Measurements from ENCODE around the gene FCHSD1. TPM values are rescaled to one million over a fixed set of nuclear protein-coding genes. Genes with fewer than 3 reads are reported as not detected.

The FCHSD1 gene
- polyA plus RNA-seq, 1 of the 3 experiments (the other 2 are of a cell fraction): 49.2 TPM

DNA sequence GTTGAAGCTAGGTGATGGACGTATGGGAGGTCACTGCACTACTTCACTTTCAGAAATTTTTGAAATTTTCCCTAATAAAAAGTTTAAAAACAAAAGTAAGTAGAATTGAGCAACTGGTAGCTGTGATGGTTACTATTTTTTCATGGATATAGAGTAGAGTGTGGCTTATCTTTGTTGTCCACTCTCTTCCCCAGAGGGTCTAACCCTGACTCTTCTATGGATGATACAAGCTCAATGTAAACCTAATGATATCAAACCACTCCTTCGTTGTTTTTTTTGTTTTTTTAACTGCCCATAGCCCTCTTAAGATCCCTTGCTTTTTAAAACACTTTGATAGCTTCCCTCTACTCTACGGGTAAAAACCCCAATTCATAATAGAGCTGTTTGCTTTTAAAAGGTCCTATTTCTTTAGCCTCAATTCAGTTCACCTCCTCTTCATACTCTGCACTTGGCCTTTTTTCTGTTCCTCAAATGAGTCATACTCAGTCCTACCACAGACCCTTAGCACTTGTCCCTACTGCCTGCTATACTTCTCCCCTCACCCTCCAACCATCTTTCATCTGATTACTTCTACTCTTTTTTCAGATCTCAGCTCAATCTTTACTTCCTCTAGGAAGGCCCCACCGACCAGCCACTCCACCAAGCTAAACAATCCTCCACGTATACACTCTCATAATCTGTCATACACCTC lies 17.2 kb downstream of the FCHSD1 start:
- no peak overlapping the region for H2AFZ ChIP-seq (ENCODE audit: low read depth)
- CTCF ChIA-PET: interaction anchor here (0.9 to 19.7 kb wide), 9 partner anchors 10 to 452 kb away, joined by 3 to 207 read pairs (median 4); partner anchors contain the start of gene DIAPH1
- no peaks in the 10 kb centered on the region for H3K27me3 ChIP-seq (ENCODE audit: insufficient read depth)
- peaks cover 27 to 34% of the 10 kb centered on the region in 2 experiments for H3K36me3 ChIP-seq (replicated peaks in 1 of 2; ENCODE audit: control insufficient read depth in 1 of 2, insufficient read depth in 2 of 2, low read length in 1 of 2)
- peaks cover 66% of the 10 kb centered on the region for H3K79me2 ChIP-seq (ENCODE audit: insufficient read depth)
- H3K27ac ChIP-seq (ENCODE audit: low read depth in 2 of 2, low read length in 1 of 2): no peak overlapping the region
- no peak overlapping the region for H3K9ac ChIP-seq
- POLR2A ChIA-PET: interaction anchor here (0.6 to 1.5 kb wide), 2 partner anchors 14 to 15 kb away, joined by 3 to 5 read pairs; partner anchors contain the start of gene DIAPH1
- no peak for TF ChIP-seq FOSL2 (IDR thresholded peaks at IDR 0.05; ENCODE audit: borderline replicate concordance, low read depth)
- no peak for TF ChIP-seq MXI1 (IDR thresholded peaks at IDR 0.05; ENCODE audit: low read depth, low read length)
- TF ChIP-seq JUND (IDR thresholded peaks at IDR 0.05): no peak
- TF ChIP-seq RFX5 (IDR thresholded peaks at IDR 0.05; ENCODE audit: low read length): no peak
- no peak for TF ChIP-seq MEF2A (IDR thresholded peaks at IDR 0.05; ENCODE audit: borderline replicate concordance, low read depth)
- TF ChIP-seq, protein P1, sequence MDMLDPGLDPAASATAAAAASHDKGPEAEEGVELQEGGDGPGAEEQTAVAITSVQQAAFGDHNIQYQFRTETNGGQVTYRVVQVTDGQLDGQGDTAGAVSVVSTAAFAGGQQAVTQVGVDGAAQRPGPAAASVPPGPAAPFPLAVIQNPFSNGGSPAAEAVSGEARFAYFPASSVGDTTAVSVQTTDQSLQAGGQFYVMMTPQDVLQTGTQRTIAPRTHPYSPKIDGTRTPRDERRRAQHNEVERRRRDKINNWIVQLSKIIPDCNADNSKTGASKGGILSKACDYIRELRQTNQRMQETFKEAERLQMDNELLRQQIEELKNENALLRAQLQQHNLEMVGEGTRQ (IDR thresholded peaks at IDR 0.05; ENCODE audit: borderline replicate concordance, low read depth, low read length): no peak
- TF ChIP-seq RCOR1 (IDR thresholded peaks at IDR 0.05; ENCODE audit: low read length): no peak
- TF ChIP-seq, protein P2, sequence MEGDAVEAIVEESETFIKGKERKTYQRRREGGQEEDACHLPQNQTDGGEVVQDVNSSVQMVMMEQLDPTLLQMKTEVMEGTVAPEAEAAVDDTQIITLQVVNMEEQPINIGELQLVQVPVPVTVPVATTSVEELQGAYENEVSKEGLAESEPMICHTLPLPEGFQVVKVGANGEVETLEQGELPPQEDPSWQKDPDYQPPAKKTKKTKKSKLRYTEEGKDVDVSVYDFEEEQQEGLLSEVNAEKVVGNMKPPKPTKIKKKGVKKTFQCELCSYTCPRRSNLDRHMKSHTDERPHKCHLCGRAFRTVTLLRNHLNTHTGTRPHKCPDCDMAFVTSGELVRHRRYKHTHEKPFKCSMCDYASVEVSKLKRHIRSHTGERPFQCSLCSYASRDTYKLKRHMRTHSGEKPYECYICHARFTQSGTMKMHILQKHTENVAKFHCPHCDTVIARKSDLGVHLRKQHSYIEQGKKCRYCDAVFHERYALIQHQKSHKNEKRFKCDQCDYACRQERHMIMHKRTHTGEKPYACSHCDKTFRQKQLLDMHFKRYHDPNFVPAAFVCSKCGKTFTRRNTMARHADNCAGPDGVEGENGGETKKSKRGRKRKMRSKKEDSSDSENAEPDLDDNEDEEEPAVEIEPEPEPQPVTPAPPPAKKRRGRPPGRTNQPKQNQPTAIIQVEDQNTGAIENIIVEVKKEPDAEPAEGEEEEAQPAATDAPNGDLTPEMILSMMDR (IDR thresholded peaks at IDR 0.05): no peak
- TF ChIP-seq, protein P3, sequence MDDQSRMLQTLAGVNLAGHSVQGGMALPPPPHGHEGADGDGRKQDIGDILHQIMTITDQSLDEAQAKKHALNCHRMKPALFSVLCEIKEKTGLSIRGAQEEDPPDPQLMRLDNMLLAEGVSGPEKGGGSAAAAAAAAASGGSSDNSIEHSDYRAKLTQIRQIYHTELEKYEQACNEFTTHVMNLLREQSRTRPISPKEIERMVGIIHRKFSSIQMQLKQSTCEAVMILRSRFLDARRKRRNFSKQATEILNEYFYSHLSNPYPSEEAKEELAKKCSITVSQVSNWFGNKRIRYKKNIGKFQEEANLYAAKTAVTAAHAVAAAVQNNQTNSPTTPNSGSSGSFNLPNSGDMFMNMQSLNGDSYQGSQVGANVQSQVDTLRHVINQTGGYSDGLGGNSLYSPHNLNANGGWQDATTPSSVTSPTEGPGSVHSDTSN (IDR thresholded peaks at IDR 0.05): no peak
- TF ChIP-seq RAD21 (IDR thresholded peaks at IDR 0.05; ENCODE audit: low read length): no peak
- H3K4me2 ChIP-seq: no peak overlapping the region
- H3K9me3 ChIP-seq: no peaks in the 10 kb centered on the region
- H3F3A ChIP-seq (replicated peaks; ENCODE audit: insufficient read depth): no peaks in the 10 kb centered on the region
- H4K20me1 ChIP-seq (ENCODE audit: insufficient read depth): peaks cover 17% of the 10 kb centered on the region
- WGBS (ENCODE audit: low lambda C conversion rate): 90% methylated on average over 5 of the region's 5 CpGs
- no peak for DNase-seq
- H3K9me2 ChIP-seq: no peaks in the 10 kb centered on the region
- H3K4me1 ChIP-seq (ENCODE audit: control insufficient read depth in 1 of 2, insufficient read depth in 2 of 2, low read depth in 1 of 2, low read length in 1 of 2): peaks cover 5 to 28% of the 10 kb centered on the region in 2 experiments; a peak in 3 of 4 replicates
- no peak overlapping the region for H3K4me3 ChIP-seq (ENCODE audit: low read depth in 2 of 2, low read length in 1 of 2)

DNA sequence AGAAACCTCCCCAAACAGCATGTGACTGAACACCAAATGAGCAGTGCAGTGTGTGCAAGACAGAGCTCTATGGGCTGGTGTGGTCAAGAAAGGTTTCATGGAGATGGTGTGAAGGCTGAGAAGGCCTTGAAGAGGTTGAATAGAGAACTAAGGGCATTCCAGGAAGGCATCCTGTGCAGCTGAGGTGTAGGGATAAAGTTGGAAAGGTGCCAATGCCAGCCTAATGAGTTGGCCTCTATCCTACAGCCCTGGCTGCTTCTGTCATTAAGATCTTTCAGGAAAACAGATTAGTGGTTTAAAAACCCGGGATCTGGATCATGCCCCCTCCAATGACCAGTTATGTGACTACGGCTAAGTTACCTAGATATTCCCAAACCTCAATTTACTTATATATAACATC lies 18.6 kb downstream of the FCHSD1 start:
- Histone ChIP-seq H3K27ac (ENCODE audit: low read depth in 2 of 2, low read length in 1 of 2) (no peak overlapping the region), H3K9me3 (no peaks in the 10 kb centered on the region), H3K79me2 (ENCODE audit: insufficient read depth) (peaks cover 66% of the 10 kb centered on the region), H3F3A (replicated peaks; ENCODE audit: insufficient read depth) (no peaks in the 10 kb centered on the region), H4K20me1 (ENCODE audit: insufficient read depth) (peaks cover 13% of the 10 kb centered on the region), H3K36me3 (replicated peaks in 1 of 2; ENCODE audit: control insufficient read depth in 1 of 2, insufficient read depth in 2 of 2, low read length in 1 of 2) (peaks cover 39 to 47% of the 10 kb centered on the region in 2 experiments), H3K4me3 (ENCODE audit: low read depth in 2 of 2, low read length in 1 of 2) (no peak overlapping the region), H3K9me2 (no peaks in the 10 kb centered on the region), H2AFZ (ENCODE audit: low read depth) (no peak overlapping the region), H3K27me3 (ENCODE audit: insufficient read depth) (no peaks in the 10 kb centered on the region), H3K4me2 (no peak overlapping the region), H3K4me1 (ENCODE audit: control insufficient read depth in 1 of 2, insufficient read depth in 2 of 2, low read depth in 1 of 2, low read length in 1 of 2) (peaks cover 5 to 15% of the 10 kb centered on the region in 2 experiments; a peak in 3 of 4 replicates), H3K9ac (no peak overlapping the region)
- ChIA-PET POLR2A (interaction anchor here (1.5 kb wide), 1 partner anchor 13 kb away, joined by 5 read pairs; no protein-coding TSS in a partner anchor), CTCF (interaction anchor here (0.6 to 19.7 kb wide), 6 partner anchors 14 to 328 kb away, joined by 3 to 207 read pairs (median 6); partner anchors contain the start of gene DIAPH1)
- WGBS (ENCODE audit: low lambda C conversion rate): 88% methylated on average over 2 of the region's 2 CpGs
- no peak for DNase-seq
- TF ChIP-seq FOXJ3 (CRISPR knock-in tag; IDR thresholded peaks at IDR 0.05) (no peak), EP300 (IDR thresholded peaks at IDR 0.05; ENCODE audit: borderline replicate concordance in 1 of 2, low read depth in 1 of 2, low read length in 1 of 2) (no peak), ELF1 (IDR thresholded peaks at IDR 0.05) (no peak), FOXM1 (IDR thresholded peaks at IDR 0.05; ENCODE audit: low read depth) (no peak), RFX5 (IDR thresholded peaks at IDR 0.05; ENCODE audit: low read length) (no peak), CHD2 (IDR thresholded peaks at IDR 0.05; ENCODE audit: low read length, partially characterized antibody) (no peak), TAF1 (IDR thresholded peaks at IDR 0.05; ENCODE audit: borderline replicate concordance, low read depth, low read length) (no peak)
- TF ChIP-seq, protein P3 (IDR thresholded peaks at IDR 0.05): no peak
- TF ChIP-seq, protein P1 (IDR thresholded peaks at IDR 0.05; ENCODE audit: borderline replicate concordance, low read depth, low read length): no peak
- TF ChIP-seq, protein P4, sequence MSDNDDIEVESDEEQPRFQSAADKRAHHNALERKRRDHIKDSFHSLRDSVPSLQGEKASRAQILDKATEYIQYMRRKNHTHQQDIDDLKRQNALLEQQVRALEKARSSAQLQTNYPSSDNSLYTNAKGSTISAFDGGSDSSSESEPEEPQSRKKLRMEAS (IDR thresholded peaks at IDR 0.05; ENCODE audit: low read depth): no peak
